AG10803 (cell line): ENCODE results near the gene SLC10A4.
"Not testable (repeated sequence)": the region's sequence is repeated elsewhere in the genome, so short reads cannot be mapped to it uniquely, and the experiment has no call there.

Experiments used
- DNase-seq: peaks from one replicate; pipeline ENCODE4 v3.0.0; 2010; ENCODE audit warnings: low read depth
- H3K4me3 ChIP-seq: 2 replicates; pipeline ENCODE4 v1.5.1; 2011; ENCODE audit warnings: mild to moderate bottlenecking, low read length, control low read depth
- CTCF ChIP-seq: conservative IDR thresholded peaks from 2 replicates; pipeline ENCODE4 v1.5.1; 2011; ENCODE audit warnings: mild to moderate bottlenecking, low read length, control low read depth, inconsistent platforms

Gene SLC10A4

GRCh38 chr4:48483006-48483776 lies at the start of gene SLC10A4:
SLC10A4 (plus strand) TSS chr4:48483343; CDS start chr4:48483562, 219 bp downstream.
- H3K4me3 ChIP-seq, result no peak within 1 kb of the TSS
- no peak for TF ChIP-seq CTCF
- no peak for DNase-seq

DNA sequence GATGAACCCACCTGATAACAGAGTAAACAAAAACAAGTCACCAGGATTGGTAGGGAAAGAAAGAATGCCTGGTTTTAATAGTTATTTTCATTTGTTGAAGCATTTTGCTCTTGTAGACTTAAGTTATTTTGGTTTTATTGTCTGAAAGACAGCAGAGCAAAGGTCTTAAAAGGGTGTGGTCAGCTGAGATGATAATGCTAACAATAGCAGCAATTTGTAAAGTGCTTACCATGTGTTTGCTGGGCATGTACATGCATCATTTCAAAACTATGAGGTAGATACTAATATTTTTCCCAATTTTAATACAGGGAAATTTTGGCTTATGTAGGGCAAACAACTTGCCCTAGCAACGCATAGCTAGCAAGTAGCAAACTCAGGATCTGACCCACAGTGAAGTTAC lies 46.8 kb upstream of the SLC10A4 start:
- no peak for DNase-seq
- H3K4me3 ChIP-seq, result no peak overlapping the region
- no peak for TF ChIP-seq CTCF

DNA sequence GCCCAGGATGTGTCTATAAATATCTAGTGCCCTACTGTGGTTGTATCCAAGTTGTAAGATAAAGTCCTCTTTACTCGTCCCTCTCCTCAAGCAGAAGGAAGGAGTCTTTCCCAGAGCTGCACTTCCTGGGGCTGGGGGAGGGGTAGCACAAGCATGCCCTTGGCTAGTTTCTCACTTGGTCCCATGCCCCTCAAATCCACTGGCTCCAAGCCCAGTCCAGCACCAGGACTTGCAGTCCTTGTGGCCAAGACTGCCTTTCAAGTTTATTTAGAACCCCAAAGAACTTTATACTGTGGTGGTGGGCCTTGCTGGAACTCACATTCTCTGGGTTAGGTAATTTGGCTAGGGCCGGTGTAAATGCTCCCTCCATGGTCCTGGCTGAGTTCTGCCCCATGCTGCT lies 43.2 kb upstream of the SLC10A4 start:
- DNase-seq, result peak; percentile 4
- H3K4me3 ChIP-seq, result no peak overlapping the region
- no peak for TF ChIP-seq CTCF

DNA sequence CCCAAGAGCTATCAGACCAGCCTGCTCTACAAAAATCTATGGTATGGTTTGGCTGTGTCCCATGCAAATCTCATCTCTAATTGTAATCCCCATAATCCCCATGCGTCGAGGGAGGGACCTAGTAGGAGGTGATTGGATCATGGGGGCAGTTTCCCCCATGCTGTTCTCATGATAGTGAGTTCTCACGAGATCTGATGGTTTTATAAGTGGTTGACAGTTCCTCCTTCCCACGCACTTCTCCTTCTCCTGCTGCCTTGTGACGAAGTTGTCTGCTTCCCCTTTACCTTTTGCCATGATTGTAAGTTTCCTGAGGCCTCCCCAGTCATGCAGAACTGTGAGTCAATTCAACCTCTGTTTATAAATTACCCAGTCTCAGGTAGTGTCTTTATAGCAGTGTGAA lies 42.2 kb upstream of the SLC10A4 start:
- not testable (repeated sequence) for H3K4me3 ChIP-seq, DNase-seq

- peak; percentile 62 for TF ChIP-seq CTCF
- no peak overlapping the region for H3K4me3 ChIP-seq
- peak; percentile 15 for DNase-seq
Observed at GRCh38 chr4:48445704-48446103, 37.4 kb upstream of the SLC10A4 start.

GRCh38 chr4:48446642-48447041 lies 36.5 kb upstream of the SLC10A4 start:
- no peak for TF ChIP-seq CTCF
- no peak for DNase-seq
- H3K4me3 ChIP-seq, result no peak overlapping the region

- no peak for TF ChIP-seq CTCF
- DNase-seq, result no peak
- no peak overlapping the region for H3K4me3 ChIP-seq
Observed at GRCh38 chr4:48449151-48449550, 34.0 kb upstream of the SLC10A4 start.
